ENCODE results near the gene TMEM120B.

DNA sequence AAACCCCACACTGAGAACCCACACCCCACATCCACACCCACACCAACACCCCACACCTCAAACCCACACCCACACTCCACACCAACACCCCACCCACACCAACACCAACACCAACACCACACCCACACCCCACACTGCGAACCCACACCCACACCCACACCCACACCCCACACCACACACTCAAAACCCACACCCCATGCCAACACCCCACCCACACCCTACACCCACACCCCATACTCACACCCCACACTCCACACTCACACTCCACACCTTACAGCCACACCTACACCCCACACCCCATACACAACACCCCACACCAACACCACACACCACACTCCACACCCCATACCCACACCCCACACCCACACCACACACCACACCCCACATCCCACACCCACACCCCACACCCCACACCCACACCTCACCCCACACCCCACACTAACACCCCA, 38.0 kb downstream of the TMEM120B start:
- TF ChIP-seq EP300 (IDR thresholded peaks at IDR 0.05) (no peak), POLR2AphosphoS5 (IDR thresholded peaks at IDR 0.05) (no peak)

Data from suprapubic skin (tissue), 4 donors.